ENCODE data around the gene SLC12A7.

SLC12A7 gene

GRCh38 chr5:1015507-1015906 is 96.4 kb downstream of the SLC12A7 start:
- no peak for FAIRE-seq
- DNase-seq (ENCODE audit: extremely low spot score, insufficient read length, low read depth), result no peak

- FAIRE-seq, result no peak
- no peak for DNase-seq (ENCODE audit: extremely low spot score, insufficient read length, low read depth)
These were observed 97.1 kb downstream of the SLC12A7 start for GRCh38 chr5:1014781-1015221.

GRCh38 chr5:1014346-1014745 is 97.5 kb downstream of the SLC12A7 start:
- DNase-seq (ENCODE audit: extremely low spot score, insufficient read length, low read depth) (no peak), FAIRE-seq (no peak)

DNA sequence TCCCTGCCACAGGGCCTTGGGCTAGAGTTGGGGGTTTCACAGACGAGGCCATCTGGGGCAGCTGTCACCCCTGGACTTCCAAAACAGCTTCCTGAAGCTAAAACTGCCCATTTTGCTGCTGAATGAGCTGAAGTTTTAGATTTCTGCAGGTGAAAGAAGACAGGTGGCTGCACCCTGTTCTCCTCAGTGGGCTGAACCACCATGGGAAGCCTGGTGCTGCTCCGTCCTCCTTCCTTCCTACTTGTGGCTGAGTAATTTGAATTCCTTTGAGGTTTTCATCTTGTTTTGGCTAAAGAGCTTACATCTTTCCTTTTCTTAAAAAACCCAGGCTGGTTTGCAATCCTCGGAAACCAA is 97.9 kb downstream of the SLC12A7 start:
- DNase-seq (ENCODE audit: extremely low spot score, insufficient read length, low read depth) (no peak), FAIRE-seq (no peak)

DNA sequence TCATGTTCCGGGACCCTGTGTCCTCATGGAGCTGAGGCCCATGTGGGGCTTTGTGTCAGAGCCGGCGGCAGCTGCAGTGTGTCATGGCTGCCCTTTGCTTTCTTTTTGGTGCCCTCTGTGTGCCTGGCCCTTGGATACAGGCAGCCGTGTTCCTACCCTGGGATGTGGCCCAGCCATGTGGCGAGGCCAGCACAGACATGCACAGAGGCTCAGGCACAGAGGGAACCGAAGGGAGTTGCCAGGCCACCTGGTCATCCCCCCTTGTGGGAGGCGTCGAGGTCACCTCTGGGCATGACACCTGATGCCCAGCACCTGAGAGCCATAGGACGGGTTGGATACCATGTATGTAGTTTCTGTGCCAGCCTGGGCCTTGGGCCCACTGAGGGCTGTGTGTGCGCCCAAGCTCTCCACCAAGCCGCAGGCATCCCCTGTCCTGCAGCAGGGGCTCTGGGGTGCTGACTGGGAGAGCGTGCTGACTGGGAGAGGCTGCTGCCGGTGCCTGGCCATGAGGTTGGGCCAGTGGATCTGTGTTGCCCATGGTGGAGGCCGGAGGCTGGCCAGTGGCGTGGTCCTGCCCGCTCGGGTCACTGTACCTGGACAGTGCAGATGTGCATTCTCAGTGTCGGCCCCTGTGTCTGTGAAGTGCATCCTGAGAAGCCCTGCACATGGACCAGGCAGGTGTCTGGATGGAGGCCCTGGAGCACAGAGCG is 98.5 kb downstream of the SLC12A7 start:
- no peak for FAIRE-seq
- DNase-seq (ENCODE audit: extremely low spot score, insufficient read length, low read depth), result no peak

DNA sequence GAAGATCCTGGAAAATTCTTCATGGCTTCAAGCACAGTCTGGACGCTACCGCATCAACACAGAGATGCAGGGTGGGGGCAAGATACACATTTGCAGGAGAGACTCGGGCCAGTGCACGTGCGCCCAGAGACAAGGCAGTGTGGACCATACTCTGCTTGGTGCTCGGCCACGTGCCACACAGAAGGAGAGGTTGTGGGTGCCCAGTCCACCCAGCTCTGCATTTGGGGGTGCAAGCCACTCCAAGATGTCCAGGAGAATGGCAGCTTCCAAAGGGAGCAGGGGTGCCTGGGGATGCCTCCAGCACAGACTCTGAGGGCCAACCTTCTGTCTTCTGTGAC is 99.0 kb downstream of the SLC12A7 start:
- no peak for DNase-seq (ENCODE audit: extremely low spot score, insufficient read length, low read depth)
- FAIRE-seq, result no peak

GRCh38 chr5:1012313-1012841 is 99.5 kb downstream of the SLC12A7 start:
- FAIRE-seq (no peak), DNase-seq (ENCODE audit: extremely low spot score, insufficient read length, low read depth) (no peak)

- no peak for DNase-seq (ENCODE audit: extremely low spot score, insufficient read length, low read depth)
- FAIRE-seq, result no peak
These were observed 100.0 kb downstream of the SLC12A7 start for GRCh38 chr5:1011741-1012312.

GRCh38 chr5:1011226-1011631 is 100.6 kb downstream of the SLC12A7 start:
- FAIRE-seq, result peak; percentile 5
- peak; percentile 35 for DNase-seq (ENCODE audit: extremely low spot score, insufficient read length, low read depth)

DNA sequence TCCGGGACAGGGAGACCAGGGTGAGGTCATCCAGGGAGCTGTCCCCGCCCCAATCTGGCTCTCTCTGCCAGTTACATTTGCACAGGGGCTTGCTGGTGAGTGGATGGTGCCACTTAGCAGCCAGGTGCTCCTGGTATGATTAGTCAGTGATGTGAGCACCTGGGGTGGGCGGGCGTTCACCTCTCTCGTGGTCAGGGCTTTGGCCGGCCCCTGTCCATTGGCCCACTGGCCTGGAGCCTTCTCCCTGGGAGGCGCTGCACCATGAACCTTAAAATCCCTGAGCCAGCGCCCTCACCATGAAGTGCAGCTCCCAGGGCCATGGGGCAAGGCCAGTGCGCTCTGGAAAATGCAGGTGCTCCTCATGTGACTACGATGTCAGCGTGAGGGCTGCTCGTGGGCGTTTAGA is 101.2 kb downstream of the SLC12A7 start:
- DNase-seq (ENCODE audit: extremely low spot score, insufficient read length, low read depth) (no peak), FAIRE-seq (no peak)

DNA sequence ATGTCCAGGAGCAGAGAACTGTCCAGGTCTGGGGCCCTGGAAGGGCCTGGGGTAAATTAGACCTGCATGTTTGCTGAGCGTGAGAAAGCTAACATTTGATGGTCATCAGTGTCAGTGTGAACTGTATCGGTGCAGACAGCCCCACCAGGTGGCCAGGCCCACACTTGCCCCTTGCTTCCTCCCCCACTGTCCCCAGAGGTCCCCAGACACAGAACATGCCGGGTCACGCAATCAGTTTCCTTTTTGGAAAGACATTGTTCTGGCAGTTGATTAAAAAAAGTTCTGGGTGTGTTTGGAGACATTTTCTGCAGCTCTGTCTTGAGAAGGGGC is 101.7 kb downstream of the SLC12A7 start:
- no peak for DNase-seq (ENCODE audit: extremely low spot score, insufficient read length, low read depth)
- no peak for FAIRE-seq

DNA sequence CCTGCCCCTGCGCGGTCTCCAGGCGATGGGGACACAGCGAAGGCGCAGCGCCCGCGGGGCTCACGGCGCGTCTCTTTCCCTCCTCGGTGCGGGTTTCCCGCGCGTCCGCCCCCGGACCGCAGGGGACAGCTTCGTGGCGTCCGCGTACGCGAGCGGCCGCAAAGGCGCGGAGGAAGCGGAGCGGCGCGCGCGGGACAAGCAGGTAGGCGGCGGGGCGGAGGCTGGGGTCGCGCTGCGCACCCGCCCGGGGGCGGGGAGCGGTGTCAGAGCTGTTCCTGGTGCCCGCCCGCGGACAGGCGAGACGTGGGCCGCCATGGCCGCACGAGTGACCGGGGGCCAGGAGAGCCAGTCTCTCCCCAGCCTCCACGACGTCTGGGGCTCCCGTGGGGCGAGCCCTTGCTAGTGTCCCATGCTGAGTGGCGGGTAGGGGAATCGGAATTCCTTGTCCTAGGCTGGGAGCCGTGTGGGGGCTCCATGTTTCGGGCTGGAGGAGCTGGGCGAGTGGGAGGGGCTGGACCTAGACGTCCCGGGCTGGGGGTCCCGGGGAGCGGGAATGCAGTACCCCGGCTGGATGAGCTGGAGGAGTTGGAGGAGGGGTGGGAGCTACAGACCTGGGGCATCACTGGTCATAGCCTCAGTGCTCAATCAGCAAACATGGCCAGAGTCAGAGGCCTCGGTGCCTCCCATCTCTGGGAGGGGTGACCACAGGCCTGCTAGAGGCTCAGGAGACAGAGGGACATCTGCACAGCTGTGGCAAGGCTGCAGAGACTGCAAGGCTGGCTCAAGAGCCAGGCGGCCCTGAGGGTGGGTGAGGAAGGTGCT is 102.3 kb downstream of the SLC12A7 start:
- DNase-seq (ENCODE audit: extremely low spot score, insufficient read length, low read depth) (no peak), FAIRE-seq (no peak)

DNA sequence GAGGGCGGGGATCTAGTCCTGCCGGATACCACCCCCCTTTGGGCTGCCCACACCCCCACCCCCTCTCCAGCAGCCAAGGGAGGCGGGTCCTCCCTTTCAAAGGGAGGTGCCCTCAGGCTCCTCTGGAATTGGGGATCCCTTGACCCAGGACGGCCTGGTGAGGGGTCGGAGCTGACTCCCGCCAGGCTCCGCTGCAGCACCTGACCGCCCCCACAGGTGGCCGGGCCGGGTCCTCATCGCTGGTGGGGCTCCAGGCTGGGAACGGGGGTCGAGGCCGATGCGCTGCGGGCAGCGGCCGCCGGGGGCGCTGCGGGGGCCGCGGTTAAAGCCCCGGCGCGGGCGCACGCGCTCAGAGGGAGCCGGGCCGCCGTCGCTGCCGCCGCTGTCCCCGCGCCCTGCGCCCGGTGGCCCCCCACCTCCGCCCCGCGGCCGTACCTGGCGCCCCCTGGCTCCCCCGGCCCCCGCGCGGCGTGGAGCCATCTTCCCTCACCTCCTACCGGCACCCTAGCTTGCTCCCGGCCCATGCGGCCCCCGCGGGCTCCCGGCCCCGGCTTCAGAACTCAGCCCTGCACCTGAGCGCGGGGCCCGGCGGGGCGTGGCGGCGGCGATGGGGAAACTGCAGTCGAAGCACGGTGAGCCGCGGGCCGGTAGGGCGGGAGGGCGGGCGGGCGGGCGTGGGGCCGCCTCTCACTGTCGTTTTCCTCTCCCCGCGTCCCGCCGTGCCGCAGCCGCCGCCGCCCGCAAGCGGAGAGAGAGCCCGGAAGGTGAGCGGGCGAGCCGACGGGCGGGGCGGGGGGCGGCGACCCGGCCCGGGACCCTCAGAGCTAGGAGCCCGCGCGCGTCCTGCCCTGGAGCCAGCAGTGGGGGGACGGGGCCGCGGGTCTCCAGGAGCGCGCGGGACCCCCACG is 103.2 kb downstream of the SLC12A7 start, which contains the start of gene NKD2:
Gene NKD2, plus strand, starts transcription at position 352 of the 908 bp plus-strand sequence. Its CDS starts 256 bp downstream, at position 608.
- peak; percentile 50 for DNase-seq (ENCODE audit: extremely low spot score, insufficient read length, low read depth)
- FAIRE-seq, result no peak

DNA sequence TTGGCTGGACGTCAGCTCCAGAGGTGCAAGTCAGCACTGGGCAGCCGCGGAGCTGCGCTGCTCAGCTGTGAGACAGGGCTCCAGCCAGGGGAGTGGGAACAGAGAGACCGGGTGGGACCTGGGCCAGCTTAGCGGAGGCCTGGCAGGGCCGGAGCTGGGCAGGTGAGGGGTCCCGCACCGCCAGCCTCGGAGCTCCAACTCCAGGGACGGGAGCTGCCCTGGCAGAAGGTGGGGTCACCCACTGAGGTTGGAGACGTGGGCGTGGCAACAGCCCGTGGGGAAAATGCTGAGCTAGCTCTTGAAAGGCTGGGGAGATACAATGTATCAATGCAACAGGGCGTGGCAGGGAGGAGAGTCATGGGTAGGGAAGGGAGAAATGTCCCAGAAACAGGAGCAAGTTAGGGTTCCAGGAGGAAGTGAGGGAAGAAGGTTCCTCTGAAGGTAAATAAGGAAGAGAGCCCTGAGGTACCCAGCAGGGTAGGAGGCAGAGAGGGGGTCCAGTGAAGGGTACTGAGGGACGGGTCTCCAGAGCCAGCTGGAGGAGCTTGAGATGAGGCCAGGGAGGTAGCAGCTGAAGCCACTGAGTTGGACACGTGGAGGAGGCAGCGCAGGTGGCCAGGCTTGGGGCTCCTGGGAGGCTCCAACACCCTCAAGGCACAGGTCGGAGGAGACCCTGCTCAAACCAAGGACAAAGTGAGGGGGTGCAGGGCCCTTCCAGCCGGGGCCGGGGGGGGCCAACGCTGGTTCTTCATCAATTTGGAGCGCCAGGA is 104.0 kb downstream of the SLC12A7 start:
- no peak for FAIRE-seq
- no peak for DNase-seq (ENCODE audit: extremely low spot score, insufficient read length, low read depth)

DNA sequence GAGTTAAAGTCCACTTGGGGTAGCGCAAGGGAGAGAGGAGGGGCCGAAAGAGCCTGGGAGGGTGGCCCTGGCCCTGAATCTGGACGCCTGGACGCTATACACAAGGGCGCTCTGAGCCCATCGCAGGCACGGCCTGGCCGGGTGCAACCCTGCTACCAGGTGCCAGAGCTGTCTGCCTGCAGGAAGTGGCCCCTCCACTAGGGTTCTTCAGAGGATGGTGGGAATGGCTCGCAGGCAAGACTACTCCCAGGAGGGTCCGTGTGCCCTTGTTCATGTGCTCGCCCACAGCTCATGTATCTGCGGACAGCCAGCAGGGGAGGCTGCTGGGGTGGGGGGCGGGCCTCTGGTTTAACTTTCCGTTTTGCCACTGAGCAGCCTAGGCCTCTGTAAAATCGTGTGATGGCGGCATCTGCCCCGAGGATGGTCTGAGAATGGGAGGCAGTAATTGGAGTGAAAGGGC is 104.6 kb downstream of the SLC12A7 start:
- DNase-seq (ENCODE audit: extremely low spot score, insufficient read length, low read depth), result no peak

DNA sequence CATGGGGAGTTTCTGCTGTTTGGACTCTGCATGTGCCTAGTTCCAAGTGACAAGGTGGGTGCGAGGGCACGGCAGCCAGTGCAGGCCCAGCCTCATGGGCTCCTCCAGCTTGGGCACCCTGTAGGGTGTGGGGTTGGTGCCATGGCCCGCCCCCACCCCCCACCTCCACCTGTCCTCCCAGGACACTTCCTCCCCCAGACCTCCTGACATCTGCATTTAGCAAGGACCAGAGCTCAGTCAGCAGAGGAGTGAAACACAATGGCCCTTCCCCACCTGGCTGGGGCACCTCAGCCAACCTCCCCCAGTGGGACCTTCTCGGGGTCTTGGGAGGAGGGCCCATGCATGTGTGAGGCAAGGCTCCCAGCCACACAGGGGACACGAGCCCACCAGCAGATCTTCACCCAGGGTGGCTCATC is 105.2 kb downstream of the SLC12A7 start:
- DNase-seq (ENCODE audit: extremely low spot score, insufficient read length, low read depth) (no peak), FAIRE-seq (no peak)

More for the DNA sequence above, 104.6 kb downstream of the SLC12A7 start:
- FAIRE-seq, result no peak

DNA sequence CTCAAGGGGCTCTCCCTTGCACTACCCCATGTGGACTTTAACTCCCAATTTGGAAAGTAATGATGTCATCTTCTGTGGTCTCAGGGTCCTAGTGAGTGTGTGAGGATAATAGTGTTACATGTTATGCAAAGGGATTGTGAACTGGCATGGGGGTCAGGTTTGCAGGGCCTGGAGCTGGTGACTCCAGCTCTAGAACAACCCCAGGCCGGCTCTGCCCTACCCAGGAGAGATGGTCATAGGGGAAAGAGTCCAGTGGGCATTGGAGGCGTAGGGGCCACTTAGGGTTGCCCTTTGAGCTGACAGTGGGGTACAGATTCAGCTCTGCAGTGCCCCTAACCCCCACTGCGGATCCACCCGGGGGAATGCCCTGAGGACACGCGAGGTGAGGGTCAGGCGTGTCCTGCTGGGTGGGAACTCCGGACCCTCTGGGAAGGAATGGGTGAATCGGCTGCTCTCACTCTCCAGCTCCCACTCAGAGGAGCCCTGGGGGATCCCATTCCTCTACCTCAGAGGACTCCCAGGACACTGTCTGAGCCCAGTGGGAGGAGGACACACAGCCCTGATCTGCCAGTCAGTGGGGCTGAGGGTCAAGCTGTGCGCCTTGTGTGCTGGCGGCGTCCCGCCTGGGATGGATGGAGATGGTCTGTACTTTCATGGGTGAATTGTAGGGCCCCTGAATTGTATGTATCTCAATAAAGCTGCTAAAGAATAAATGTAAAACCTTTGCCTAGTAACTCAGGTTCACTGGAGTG is 105.8 kb downstream of the SLC12A7 start:
- FAIRE-seq, result no peak
- DNase-seq (ENCODE audit: extremely low spot score, insufficient read length, low read depth), result no peak

- no peak for FAIRE-seq
- no peak for DNase-seq (ENCODE audit: extremely low spot score, insufficient read length, low read depth)
These were observed 106.5 kb downstream of the SLC12A7 start for GRCh38 chr5:1005249-1005851.

Data from GM18507 (cell line).